ENCODE results near the gene JCHAIN.
A peak's percentile ranks its signal among the peaks of the same experiment; 100 is the strongest.
"Not testable (repeated sequence)": the region's sequence is repeated elsewhere in the genome, so short reads cannot be mapped to it uniquely, and the experiment has no call there.

JCHAIN gene

GRCh38 chr4:70688795-70689231 lies 22.5 kb upstream of the JCHAIN start:
- peak; percentile 9 for DNase-seq (ENCODE audit: low read depth)

GRCh38 chr4:70687821-70688794 lies 21.8 kb upstream of the JCHAIN start, which contains the start of gene UTP3:
TSS of gene UTP3 (plus strand) at chr4:70688532. CDS start at chr4:70688678, 146 bp downstream.
- peak; percentile 96 for DNase-seq (ENCODE audit: low read depth)

- DNase-seq (ENCODE audit: low read depth) = peak; percentile 9
These were observed 21.1 kb upstream of the JCHAIN start for GRCh38 chr4:70687392-70687791.

- DNase-seq (ENCODE audit: low read depth) = not testable (repeated sequence)
These were observed 15.8 kb upstream of the JCHAIN start for GRCh38 chr4:70682142-70682541.

- no peak for DNase-seq (ENCODE audit: low read depth)
These were observed 15.4 kb upstream of the JCHAIN start for GRCh38 chr4:70681704-70682103.

GRCh38 chr4:70680934-70681333 lies 14.6 kb upstream of the JCHAIN start:
- no peak for DNase-seq (ENCODE audit: low read depth)

GRCh38 chr4:70678383-70678999 lies 12.2 kb upstream of the JCHAIN start:
- DNase-seq (ENCODE audit: low read depth) = no peak

DNA sequence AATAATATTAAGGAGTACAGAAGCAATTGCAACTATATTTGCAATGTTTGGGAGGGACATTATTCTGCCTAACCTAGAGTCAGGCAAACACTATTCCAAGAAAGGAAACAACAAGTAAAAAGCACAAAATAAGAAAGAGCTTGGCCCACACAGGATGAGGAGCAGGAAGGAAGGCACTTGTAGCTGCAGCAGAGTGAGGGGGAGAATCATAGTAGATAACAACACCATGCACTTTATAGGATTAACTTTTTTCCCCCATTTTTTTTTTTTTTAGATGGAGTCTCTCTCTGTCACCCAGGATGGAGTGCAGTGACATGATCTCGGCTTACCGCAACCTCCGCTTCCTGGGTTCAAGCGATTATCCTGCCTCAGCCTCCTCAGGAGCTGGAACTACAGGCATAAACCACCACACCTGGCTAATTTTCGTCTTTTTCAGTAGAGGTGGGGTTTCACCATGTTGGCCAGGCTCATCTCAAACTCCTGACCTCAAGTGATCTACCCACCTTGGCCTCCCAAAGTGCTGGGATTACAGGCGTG lies 10.3 kb upstream of the JCHAIN start:
- no peak for DNase-seq (ENCODE audit: low read depth)

DNA sequence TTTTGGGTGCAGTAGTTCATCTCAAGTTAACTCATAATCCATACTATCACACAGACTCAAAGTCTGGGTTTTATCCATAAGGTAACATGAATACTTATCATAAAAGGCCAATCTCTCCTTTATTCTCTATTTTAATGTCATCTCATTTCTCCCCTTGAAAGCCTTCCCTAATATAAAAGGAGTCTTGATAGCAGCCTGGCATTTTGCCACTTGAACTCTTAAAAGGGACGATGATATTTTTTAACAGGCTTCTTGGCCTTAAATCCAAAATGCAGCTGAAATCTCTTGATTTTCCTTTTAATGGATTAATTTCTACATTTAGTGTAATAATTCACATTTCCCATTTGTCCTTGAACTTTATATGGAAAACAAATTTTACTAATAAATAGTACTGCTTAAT lies 8.4 kb upstream of the JCHAIN start:
- no peak for DNase-seq (ENCODE audit: low read depth)

DNA sequence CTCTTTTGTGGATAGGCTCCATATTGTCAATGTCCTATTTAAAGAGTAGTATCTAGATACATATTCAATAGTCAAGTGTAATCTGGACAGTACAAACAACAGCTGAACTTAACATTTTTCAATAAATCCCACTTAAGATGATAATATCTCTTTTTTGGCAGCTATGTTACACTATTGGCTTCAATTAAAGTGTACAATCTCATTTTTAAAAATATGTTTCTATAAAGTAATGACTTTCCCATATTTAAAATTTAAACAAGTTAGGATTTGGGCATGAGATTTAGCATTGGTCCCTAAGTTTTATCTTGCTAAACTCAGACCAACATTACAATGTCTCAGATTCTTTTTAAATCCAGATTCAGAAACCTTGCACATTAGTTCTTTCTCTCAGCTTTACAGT lies 7.9 kb upstream of the JCHAIN start:
- no peak for DNase-seq (ENCODE audit: low read depth)

GRCh38 chr4:70671091-70671490 lies 4.8 kb upstream of the JCHAIN start:
- DNase-seq (ENCODE audit: low read depth) = no peak

DNA sequence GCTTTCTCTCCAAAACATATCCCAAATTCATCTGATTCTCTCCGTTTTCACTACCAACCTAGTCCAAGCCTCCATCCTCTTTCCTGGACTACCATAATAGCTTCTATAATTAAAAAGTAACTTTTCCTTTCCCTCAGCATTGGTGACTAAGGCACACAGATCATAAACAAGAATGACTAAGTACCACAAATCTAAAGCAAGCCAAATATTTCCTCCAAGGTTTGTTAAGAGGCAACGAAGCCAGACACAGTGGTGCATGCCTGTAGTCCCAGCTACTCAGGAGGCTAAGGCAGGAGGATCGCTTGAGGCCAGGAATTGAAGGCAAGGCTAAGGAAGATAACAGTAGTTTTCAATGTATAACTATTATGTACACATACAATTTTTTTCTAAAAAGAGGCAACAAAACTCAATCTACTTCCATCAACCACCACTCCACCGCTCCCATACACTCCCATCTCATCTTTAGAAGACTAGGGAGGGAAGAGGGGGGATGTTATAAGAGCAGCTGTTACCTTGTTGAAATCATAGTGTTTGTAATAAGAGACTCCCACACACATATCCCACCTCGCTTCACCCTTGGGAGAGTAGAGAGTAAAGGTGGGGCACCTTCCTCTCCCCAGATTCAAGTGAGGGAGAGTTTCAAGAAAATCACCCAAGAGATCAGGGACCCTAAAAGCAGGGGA lies 4.2 kb upstream of the JCHAIN start:
- DNase-seq (ENCODE audit: low read depth) = no peak

- DNase-seq (ENCODE audit: low read depth) = no peak
These were observed 1.6 kb upstream of the JCHAIN start for GRCh38 chr4:70667740-70668535.

DNA sequence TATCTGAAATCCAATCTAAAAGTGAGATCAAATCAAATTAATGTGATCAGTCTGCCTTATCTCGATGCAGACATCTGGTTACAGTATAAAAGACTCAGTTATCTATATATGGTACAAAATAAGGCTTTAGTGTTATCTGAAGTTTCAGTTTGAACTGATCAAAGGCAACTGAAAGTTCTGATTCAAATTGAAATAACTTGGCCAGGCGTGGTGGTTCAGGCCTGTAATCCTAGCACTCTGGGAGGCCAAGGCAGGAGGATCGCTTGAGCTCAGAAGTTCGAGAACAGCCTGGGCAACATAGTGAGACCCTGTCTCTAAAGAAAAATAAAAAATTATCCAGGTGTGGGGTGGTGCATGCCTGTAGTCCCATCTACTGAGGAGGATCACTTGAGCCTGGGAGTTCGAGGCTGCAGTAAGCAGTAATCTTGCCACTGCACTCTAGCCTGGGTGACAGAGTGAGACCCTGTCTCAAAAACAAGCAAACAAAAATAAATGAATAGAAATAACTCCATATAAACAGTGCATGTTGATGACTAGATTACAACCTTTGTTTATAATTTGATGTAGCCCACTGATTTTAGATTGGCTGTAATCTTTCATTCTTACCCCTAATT lies 4.9 kb downstream of the JCHAIN start:
- not testable (repeated sequence) for DNase-seq (ENCODE audit: low read depth)

GRCh38 chr4:70660106-70660505 lies 6.2 kb downstream of the JCHAIN start:
- no peak for DNase-seq (ENCODE audit: low read depth)

GRCh38 chr4:70658418-70658817 lies 7.9 kb downstream of the JCHAIN start:
- DNase-seq (ENCODE audit: low read depth) = no peak

DNA sequence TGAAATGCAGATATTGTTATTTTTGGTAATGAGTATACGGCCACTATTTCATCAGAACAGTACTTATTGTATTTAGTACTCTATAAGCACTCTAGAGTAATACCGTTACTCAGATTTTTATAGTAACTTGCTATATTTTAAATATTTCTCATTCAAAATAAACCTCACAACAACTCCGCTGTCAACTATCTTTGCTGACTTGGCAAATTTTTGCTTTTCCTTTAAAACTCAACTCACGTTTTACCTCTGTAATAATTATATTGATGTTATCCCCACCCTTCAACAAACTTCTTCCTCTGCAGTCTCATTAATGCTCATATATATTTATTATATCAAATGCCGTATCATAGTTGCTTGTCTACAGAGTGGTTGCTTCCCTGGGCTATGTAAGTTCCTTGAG lies 9.0 kb downstream of the JCHAIN start:
- no peak for DNase-seq (ENCODE audit: low read depth)

- no peak for DNase-seq (ENCODE audit: low read depth)
These were observed 11.7 kb downstream of the JCHAIN start for GRCh38 chr4:70654605-70655011.

DNA sequence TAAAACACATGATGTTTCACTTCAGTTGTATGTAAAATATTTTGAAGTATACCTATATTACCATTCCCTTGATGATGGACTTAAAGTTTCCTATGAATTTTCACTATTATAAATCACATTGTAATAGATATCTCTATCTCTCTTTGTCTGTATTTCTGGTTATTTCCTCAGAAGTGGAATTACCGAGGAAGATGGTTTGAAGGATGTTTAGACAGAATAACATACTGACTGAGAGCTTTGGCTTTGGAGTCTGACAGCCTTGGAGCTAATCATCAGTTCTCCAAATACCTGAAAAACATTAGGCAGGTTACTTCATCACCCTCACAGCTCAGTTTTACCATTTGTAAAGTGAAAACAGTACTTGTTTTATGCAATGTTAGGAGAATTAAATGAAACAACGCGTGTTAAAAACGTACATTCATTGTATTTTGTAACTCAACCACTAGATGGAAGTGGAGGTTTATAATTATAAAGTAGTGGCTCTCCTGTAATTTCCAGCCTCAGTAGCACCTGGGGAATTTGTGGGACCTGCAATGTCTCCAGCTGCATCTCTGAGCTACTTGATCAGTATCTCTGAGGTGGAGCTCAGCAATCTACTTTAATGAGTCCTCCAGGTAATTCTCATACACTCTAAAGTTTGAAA lies 14.3 kb downstream of the JCHAIN start:
- DNase-seq (ENCODE audit: low read depth) = no peak

DNA sequence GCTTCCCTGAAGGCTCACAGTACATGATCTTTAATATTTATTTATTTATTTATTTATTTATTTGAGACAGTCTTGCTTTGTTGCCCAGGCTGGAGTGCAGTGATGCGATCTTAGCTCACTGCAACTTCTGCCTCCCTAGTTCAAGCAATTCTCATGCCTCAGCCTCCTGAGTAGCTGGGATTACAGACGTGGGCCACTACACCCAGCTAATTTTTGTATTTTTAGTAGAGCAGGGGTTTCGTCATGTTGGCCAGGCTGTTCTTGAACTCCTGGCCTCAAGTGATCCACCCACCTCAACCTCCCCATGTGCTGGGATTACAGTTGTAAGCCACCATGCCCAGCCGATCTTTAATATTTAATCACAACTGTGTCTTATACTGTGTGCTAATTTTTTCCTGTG lies 15.6 kb downstream of the JCHAIN start:
- DNase-seq (ENCODE audit: low read depth) = not testable (repeated sequence)

DNA sequence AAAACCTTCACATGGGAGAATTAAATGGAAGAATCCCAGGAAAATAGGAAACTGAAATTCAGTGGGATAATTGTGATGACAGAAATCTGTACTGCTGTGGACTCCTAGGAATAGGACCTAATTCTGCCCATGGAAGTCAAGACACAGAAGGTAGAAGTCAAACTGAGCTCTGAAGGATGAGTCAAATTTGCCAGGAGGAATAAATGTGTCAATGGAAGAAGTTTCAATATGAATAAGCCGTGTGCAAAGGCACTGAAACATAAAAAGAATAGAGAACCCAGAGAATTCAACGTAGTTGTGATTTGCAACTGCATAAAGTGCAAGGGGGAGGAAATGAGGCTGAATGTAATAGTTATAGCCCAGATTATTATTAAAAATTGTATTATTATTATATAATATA lies 26.1 kb downstream of the JCHAIN start:
- DNase-seq (ENCODE audit: low read depth) = no peak

Measured in activated T-cell treated with anti-CD3 and anti-CD28 coated beads for 24 hours (primary cell).